SK-N-SH treated with all-trans-retinoic acid at 6 μM for 48 hours (cell line): Measurements from ENCODE around the gene PIGU.

Source experiments
- ARNTL ChIP-seq: fragments of 450-650 bp; formaldehyde crosslinking; IDR thresholded peaks from 2 replicates; pipeline ENCODE4 v1.5.0; 2020; ENCODE audit warnings: low read depth, mild to moderate bottlenecking, moderate library complexity, borderline replicate concordance
- GLIS3 ChIP-seq: fragments of 250-450 bp; sonication (Bioruptor Pico); IDR thresholded peaks from 2 replicates; pipeline ENCODE4 v1.5.0; 2020; ENCODE audit warnings: mild to moderate bottlenecking, moderate library complexity
- ISL1 ChIP-seq: fragments of 250-450 bp; sonication (Bioruptor Pico); IDR thresholded peaks from 2 replicates; pipeline ENCODE4 v2.1.2; 2022; ENCODE audit warnings: mild to moderate bottlenecking, moderate library complexity
- RARB ChIP-seq: fragments of 250-450 bp; sonication (Bioruptor Pico); IDR thresholded peaks from 2 replicates; pipeline ENCODE4 v1.8.0; 2021; ENCODE audit warnings: mild to moderate bottlenecking, moderate library complexity
- ZC3H10 ChIP-seq: fragments of 250-450 bp; sonication (Bioruptor Pico); IDR thresholded peaks from 2 replicates; pipeline ENCODE4 v1.5.1; 2021; ENCODE audit warnings: mild to moderate bottlenecking, moderate library complexity
- ZFP3 ChIP-seq: fragments of 250-450 bp; sonication (Bioruptor Pico); IDR thresholded peaks from 2 replicates; pipeline ENCODE4 v1.5.0; 2020; ENCODE audit warnings: mild to moderate bottlenecking, moderate library complexity
- ZFP30 ChIP-seq: fragments of 450-650 bp; formaldehyde crosslinking; IDR thresholded peaks from 2 replicates; pipeline ENCODE4 v1.5.0; 2022; ENCODE audit warnings: mild to moderate bottlenecking, moderate library complexity
- ZNF8 ChIP-seq: fragments of 450-650 bp; formaldehyde crosslinking; IDR thresholded peaks from 2 replicates; pipeline ENCODE4 v1.5.0; 2020; ENCODE audit warnings: mild to moderate bottlenecking, moderate library complexity
- TF ChIP-seq, protein P1 (sequence below): fragments of 250-450 bp; sonication (Bioruptor Pico); IDR thresholded peaks from 2 replicates; pipeline ENCODE4 v1.5.1; 2020; ENCODE audit warnings: low read depth, mild to moderate bottlenecking, moderate library complexity
- TF ChIP-seq, protein P2 (sequence below): fragments of 250-450 bp; sonication (Bioruptor Pico); IDR thresholded peaks from 2 replicates; pipeline ENCODE4 v1.5.1; 2021; ENCODE audit warnings: mild to moderate bottlenecking, moderate library complexity
- TF ChIP-seq, protein P3 (sequence below): fragments of 250-450 bp; sonication (Bioruptor Pico); IDR thresholded peaks from 2 replicates; pipeline ENCODE4 v1.5.0; 2020; ENCODE audit warnings: mild to moderate bottlenecking, moderate library complexity

DNA sequence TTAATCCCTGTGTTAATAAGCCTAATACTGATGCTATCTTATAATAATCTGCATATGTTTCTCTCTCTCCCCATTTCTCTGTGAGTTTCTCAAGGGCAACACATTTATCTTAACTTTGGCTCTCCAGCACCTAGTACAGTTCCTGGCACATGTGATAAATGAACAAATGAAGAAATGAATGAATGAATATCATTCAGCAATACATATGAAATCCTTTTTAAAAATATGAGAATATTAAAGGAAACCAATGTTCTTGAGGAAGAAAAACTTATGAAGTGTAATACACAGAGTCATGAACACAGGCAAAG lies 55.9 kb downstream of the PIGU start:
- TF ChIP-seq ZFP3 (CRISPR knock-in tag), result no peak
- TF ChIP-seq, protein P1, sequence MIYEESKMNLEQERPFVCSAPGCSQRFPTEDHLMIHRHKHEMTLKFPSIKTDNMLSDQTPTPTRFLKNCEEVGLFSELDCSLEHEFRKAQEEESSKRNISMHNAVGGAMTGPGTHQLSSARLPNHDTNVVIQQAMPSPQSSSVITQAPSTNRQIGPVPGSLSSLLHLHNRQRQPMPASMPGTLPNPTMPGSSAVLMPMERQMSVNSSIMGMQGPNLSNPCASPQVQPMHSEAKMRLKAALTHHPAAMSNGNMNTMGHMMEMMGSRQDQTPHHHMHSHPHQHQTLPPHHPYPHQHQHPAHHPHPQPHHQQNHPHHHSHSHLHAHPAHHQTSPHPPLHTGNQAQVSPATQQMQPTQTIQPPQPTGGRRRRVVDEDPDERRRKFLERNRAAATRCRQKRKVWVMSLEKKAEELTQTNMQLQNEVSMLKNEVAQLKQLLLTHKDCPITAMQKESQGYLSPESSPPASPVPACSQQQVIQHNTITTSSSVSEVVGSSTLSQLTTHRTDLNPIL (CRISPR knock-in tag), result no peak
- no peak for TF ChIP-seq ZFP30
- no peak for TF ChIP-seq ARNTL (CRISPR knock-in tag)
- no peak for TF ChIP-seq GLIS3
- TF ChIP-seq RARB (CRISPR knock-in tag), result no peak
- TF ChIP-seq ZNF8, result no peak
- TF ChIP-seq, protein P2, sequence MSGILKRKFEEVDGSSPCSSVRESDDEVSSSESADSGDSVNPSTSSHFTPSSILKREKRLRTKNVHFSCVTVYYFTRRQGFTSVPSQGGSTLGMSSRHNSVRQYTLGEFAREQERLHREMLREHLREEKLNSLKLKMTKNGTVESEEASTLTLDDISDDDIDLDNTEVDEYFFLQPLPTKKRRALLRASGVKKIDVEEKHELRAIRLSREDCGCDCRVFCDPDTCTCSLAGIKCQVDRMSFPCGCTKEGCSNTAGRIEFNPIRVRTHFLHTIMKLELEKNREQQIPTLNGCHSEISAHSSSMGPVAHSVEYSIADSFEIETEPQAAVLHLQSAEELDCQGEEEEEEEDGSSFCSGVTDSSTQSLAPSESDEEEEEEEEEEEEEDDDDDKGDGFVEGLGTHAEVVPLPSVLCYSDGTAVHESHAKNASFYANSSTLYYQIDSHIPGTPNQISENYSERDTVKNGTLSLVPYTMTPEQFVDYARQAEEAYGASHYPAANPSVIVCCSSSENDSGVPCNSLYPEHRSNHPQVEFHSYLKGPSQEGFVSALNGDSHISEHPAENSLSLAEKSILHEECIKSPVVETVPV (CRISPR knock-in tag), result no peak
- TF ChIP-seq ISL1 (CRISPR knock-in tag), result no peak
- TF ChIP-seq ZC3H10, result no peak
- TF ChIP-seq, protein P3, sequence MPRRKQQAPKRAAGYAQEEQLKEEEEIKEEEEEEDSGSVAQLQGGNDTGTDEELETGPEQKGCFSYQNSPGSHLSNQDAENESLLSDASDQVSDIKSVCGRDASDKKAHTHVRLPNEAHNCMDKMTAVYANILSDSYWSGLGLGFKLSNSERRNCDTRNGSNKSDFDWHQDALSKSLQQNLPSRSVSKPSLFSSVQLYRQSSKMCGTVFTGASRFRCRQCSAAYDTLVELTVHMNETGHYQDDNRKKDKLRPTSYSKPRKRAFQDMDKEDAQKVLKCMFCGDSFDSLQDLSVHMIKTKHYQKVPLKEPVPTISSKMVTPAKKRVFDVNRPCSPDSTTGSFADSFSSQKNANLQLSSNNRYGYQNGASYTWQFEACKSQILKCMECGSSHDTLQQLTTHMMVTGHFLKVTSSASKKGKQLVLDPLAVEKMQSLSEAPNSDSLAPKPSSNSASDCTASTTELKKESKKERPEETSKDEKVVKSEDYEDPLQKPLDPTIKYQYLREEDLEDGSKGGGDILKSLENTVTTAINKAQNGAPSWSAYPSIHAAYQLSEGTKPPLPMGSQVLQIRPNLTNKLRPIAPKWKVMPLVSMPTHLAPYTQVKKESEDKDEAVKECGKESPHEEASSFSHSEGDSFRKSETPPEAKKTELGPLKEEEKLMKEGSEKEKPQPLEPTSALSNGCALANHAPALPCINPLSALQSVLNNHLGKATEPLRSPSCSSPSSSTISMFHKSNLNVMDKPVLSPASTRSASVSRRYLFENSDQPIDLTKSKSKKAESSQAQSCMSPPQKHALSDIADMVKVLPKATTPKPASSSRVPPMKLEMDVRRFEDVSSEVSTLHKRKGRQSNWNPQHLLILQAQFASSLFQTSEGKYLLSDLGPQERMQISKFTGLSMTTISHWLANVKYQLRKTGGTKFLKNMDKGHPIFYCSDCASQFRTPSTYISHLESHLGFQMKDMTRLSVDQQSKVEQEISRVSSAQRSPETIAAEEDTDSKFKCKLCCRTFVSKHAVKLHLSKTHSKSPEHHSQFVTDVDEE (CRISPR knock-in tag), result no peak
